T follicular helper cell (primary cell): ENCODE measurements around the gene MOB3A.
"Not testable (repeated sequence)": the region's sequence is repeated elsewhere in the genome, so short reads cannot be mapped to it uniquely, and the experiment has no call there.

Source experiments
- DNase-seq: peaks from one replicate; pipeline ENCODE4 v3.0.0-alpha.2; 2020; ENCODE audit warnings: low read depth
- total RNA-seq, 2 experiments: gene quantifications; one replicate each; lab custom pipeline; 2026; lab: John Stamatoyannopoulos, UW

The MOB3A gene
- total RNA-seq: 54.9 to 81.6 reads per million in 2 experiments

DNA sequence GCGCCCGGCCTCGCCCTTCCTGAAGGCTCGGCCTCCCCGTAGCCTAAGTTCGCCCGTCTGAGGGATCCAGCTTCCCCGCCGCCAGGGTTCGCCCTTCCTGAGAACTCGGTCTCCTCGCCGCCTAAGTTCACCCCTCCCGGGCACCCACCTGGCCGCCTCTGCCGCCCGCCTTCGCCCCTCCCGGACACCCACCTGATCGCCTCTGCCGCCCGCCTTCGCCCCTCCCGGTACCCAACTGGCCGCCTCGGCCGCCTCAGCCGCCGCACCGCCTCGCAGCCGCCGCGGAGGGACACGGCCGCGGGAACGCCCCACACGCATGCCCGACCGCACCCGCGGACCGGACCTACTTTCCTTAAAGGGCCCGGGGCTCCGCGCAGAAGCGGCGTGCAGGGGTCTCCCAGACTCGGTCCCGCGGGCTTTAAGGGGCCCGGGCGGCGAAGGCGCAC is at the start of gene MOB3A:
Gene MOB3A (minus strand): TSS at position 293 of the 446 bp plus-strand sequence. CDS start 17,766 bp downstream, outside the sequence.
- peak; percentile 78 for DNase-seq

DNA sequence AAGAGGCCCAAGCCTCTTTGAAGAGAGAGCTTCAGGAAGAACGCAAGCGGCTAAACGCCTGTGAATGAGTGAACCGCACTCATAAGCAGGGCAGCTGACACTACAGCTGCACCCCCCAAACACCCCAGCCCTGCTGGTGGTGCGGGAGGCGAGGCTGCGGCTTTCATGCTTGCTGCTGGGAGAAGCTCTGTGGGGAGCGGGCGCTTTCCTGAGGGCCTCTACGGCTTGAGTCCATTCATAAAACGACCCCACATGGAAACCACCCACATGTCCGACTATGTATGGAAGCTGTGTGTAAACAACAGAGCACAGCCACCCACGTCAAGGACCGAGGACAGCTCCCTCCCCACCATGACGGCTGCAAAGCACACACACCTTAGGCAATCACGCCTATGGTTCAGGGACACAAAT is 49.7 kb upstream of the MOB3A start:
- DNase-seq: no peak

DNA sequence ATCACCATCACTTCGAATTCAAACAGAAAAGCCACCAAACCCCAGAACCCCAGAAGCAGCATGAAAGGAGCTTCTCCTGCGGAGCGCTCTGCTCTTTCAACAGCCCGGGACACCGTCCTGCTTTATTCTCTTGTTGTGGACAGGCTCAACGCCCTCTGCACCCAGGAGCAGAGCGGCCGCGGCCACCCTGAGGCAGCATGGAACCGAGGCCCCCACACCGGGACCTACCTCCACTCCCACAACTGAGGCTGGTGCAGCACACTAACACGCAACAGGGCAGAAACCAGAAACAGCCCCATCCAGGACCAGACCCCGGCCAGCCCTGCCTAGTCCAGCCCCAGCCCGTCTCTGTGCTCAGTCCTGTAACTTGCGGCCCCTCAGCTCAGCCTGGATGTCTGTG is 48.1 kb upstream of the MOB3A start:
- no peak for DNase-seq

DNA sequence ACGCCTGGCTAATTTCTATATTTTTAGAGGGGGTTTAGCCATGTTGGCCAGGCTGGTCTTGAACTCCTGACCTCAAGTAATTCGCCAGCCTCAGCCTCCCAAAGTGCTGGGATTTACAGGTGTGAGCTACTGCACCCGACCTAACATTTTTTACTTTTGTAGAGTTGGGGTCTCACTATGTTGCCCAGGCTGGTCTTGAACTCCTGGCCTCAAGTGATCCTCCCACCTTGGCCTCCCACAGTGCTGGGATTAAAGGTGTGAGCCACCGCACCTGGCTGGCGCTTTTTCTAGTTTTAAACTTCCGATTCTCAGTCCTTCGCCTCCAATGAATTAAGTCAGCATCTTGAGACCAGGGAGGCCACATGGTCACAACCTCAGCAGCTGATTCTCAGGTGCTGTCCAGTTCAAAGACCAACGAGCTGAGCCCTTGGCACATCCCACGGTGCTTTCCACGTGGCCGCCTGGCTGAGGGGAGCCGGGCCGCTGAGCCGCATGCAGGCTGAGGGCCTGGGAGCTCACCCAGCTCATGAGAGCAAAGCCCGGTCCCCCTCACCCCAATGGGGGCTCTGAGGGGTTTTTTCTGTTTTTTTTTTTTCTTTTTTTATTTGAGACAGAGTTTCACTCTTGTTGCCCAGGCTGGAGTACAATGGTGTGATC is 46.2 kb upstream of the MOB3A start:
- no peak for DNase-seq

DNA sequence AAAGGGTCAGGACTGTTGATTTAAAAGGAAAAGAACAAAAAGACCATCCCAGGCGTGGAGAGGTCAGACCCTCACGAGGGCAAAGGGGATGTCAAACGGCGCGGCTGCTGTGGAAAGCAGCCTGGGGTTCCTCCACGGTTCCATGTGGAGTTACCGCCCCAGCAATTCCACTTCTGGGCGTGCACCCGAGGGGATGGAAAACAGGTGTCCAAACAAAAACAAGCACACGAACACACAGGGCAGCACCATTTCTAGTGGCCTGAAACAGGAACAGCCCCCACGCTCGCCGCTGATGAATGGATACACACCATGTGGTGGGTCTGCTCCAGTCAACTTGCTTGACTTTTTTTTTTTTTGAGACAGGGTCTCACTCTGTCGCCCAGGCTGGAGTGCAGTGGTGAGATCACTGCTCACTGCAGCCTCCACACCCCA is 44.0 kb upstream of the MOB3A start:
- no peak for DNase-seq

DNA sequence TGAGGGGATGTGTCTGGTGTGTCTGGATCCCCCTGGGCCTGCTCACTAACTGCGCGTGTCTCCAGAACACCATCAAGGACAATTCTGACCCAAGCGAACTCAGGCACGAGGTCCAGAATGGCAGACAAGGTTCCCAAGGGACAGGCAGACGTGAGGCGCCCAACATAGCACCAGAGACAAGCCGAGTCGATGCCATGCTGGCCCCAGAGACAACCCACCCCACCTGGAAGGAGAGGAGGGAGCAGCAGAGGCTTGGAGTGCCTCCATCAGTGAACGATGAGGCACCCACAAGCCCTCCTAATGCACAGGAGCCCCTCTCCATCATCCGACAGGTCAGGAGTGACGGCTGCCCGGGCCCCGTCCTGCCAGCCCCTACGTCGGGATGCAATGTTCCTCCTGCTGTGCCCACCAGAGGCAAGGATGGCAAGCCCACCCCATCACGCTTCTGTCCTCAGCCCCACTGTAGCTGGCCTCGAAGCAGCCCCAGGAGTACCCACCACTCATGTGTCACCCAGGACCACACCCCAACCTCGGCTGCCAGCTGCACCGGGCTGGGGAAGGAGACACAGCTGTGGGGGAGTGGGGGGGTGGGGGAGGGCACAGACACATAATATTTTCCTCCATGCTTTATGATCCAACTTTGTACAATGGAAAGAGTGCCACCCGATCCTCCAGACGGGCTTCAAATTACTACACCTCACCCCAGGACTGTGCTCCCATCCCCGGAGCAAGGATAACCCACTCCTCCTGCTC is 43.4 kb upstream of the MOB3A start:
- no peak for DNase-seq

DNA sequence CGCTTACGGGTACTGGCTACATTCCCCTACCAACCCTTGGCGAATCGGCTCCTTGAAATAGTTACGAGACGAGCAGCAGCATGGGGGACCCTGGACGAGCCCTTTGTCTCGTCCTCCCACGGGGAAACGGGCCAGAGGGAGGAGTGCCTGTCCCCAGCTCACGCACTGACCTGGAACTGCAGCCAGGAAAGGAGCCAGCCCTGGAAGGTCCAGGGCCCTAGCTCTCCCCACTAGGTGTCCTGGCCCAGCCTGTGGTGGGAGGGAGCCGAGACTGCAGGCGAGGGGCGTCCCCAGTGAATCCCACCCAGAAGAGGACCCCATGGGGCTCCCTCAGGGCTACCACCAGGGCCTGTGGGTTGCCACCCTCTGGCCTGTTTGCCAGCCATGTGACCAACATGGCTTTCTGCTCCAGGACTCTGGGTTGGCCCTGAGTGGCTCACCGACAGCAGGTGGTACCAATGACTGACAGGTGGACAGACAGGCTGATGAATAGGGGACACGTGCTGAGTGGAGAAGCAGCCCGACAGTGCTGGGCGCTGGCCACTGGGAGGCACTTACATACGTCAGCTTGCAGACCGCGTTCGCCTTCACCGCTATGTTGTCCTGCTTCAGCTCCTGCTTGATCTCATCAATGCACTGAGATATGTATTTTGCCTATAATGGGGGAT is 42.1 kb upstream of the MOB3A start:
- no peak for DNase-seq

DNA sequence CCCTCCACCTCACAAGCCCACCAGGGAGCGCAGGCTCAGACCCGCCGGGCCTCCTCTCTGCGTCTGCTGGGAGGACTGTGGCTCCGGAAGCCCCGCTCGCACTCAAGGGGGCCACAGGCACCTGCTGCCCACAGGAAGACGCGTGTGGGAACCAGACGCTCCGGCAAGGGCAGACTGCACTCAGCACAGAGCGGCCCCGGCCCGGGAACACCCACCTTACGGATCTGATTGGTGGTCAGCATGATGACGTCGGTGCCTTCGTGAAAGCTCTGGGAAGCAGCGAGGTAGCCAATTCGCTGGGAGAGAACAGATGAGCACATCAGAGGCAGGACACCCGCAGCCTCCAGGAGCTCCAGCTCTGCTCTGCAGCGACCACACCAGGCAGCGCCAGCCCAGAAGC is 40.7 kb upstream of the MOB3A start:
- no peak for DNase-seq

DNA sequence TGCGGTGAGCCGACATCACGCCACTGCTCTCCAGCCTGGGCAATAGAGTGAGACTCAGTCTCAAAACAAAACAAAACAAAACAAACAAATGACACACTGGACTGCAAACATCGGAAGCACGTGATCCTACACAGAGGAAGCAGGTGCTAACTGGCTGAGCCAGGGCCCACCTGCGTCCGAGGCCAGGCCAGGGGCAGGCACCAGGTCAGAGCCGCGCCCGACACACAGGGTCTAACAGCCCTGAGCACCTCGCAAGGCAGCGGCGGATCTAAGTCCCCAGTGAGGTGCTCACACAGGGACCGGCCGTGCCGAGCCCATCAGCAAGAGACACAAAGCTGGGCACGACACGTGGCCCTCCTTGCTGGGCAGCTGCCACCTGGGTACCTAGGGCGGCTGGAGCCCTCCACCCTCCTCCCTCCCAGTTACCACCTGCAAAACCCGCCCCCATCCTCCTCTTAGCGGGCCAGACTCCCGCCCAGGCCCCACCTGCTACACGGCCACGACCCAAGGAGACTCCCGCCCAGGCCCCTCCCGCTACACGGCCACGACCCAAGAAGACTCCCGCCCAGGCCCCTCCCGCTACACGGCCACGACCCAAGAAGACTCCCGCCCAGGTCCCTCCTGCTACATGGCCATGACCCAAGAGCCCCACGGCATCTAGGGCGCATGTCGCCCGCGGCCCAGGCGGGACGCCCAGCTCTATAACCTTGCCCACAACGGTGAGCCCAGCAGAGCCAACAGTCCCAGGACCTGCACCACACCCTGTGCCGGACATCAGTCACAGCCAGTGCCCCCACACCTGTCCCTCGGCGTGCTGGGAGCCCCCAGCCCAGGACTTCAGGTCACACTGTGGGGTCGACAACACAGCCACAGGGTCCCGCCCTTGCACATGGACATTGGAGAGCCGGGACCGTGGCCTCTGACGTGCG is 39.6 kb upstream of the MOB3A start:
- no peak for DNase-seq

DNA sequence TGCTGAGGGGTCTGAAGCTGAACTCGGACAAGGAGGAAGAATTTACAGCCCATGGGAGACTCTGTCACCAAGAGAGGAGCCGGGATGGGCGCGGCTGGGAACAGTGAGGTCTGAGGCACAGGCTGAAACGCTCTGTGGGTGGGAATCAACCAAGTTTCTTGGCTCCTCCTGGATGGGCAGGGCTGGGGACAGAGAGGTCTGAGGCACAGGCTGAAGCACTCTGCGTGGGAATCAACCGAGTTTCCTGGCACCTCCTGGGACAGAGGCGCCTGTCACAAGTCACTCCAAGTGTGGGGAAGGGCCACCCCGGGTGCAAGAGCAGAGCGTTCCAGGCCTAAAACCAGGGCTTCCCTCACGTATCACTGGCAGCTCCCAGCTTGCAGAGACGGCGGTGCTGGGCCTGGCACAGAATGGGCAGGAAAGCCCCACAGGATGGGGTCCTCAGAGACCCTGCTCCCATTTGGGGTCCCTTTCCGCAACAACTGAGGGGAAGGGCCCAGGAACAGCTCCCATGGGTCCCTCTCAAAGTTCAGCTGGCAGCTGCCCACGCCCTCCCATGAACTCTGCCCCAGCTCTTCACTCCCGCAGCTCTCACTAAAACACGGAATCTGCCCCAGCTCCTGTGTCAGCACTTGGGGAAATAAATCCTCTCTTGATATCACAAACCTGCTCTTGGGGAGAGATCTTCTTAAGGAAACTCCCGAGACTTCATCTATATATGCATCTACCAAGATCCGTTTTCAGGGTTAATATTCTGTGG is 36.8 kb upstream of the MOB3A start:
- DNase-seq: no peak

DNA sequence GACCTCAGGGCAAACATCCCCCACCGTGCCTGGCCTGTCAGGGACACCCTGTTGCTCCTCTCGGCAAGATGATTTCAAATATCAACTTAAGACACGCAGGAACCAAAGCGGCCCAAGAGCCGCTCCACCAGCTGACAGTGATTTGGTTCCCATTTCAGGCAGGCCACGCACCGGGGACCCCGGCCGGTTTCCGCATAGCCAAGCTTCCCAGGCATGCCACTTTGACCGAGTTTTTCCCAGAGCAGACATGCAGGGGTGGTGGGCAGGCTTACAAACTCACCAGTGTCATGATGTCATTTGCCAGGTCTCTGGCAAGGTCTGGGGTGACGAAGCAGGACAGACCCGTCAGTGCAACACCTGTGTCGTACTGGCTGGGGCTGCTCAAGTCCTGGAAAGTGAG is 36.1 kb upstream of the MOB3A start:
- DNase-seq: no peak

DNA sequence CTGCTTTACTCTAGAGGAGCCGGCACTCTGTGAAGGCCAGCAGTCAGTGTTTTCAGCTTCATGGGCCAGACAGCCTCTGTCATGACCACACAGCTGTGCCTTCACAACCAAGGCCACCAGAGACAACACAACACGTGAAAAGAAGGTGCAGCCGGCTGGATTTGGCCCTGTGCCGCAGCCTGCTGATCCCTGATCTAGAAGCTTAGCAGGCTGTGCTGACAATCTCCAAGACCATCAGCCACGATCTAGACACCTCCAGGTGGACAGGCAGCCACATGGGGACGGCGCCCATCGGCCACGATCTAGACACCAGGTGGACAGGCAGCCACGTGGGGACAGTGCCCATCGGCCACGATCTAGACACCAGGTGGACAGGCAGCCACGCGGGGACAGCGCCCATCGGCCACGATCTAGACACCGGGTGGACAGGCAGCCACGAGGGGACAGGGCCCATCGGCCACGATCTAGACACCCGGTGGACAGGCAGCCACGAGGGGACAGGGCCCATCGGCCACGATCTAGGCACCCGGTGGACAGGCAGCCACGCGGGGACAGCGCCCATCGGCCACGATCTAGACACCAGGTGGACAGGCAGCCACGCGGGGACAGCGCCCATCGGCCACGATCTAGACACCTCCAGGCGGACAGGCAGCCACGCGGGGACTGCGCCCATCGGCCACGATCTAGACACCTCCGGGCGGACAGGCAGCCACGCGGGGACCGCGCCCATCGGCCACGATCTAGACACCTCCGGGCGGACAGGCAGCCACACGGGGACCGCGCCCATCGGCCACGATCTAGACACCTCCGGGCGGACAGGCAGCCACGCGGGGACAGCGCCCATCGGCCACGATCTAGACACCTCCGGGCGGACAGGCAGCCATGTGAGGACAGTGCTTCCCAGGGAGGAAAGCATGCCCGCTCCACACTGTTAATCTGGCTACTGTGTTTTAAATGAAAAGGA is 35.2 kb upstream of the MOB3A start:
- DNase-seq: not testable (repeated sequence)

DNA sequence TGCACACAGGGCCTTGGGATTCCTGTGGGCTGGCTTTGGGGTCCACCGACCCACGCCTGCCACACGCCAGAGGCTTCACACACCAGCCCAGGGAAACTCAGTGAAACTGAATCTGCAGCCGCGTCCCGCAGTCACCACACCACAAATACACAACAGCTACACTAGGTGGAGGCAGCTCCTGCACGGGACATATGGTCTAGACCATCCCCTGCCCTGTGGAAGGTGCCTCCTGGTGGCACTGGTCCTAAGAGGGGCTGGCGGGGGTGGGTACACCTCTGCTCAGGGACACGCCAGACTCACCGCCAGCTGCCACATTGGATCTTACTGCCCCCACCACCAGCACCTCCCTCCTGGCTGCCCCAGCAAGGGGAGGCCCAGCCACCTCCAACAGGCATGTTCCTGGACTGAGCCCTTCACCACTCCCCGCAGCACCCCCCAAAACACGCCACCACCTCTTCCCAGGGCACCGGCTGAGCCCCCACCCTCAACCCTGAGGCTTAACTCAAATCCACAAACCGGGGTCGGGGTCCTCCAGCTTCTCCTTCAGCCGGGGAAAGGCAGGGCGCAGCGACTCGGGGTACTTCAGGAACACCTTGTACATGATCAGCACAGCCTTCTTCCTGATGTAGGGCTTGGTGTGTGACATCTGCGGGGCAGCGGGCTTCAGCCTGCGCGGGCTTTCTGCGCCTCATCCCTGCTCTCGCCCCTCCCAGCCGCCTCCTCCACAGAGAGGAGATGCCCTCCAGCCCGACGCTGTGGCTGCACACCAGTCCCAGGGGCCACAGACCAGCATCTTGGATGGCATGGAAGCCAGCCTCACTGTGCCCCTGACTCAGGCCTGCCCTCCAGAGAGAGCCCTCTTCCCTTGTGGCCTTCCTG is 34.0 kb upstream of the MOB3A start:
- no peak for DNase-seq

DNA sequence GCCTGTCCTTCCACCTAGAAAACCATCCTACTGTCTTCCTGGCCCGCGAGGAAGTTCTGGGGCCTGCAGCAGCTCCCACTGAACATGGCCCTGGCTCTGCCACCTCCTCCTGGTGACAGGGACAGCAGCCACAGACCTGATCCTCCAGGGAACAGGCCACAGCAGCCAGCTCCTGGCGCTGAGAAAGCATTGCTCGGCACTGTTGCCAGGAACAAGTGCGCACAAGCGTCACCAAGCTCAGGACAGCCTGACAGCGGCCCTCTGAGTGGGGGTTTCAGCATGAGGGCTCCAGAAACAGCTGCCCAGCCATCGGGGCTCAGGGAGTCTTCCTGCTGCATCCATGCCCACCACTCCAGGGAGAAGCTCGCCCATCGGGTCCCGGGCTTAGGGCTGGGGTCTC is 33.4 kb upstream of the MOB3A start:
- no peak for DNase-seq

DNA sequence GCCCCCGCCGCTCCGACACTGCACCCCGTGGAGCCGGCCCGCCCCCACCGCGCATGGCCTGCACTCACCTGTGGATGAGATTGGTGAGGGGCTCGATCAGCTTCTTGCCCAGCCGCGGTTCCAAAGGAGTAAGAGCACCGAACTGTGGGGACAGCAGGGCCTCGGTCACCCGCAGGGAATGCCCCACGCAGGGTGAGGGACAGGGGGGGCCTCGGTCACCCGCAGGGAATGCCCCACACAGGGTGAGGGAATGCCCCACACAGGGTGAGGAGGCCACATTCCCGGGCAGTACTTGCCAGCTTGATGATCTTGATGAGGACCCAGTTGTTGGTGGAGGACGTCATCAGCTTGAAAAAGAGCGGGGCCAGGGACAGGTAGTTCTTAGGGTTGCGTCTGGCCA is 32.9 kb upstream of the MOB3A start:
- no peak for DNase-seq

DNA sequence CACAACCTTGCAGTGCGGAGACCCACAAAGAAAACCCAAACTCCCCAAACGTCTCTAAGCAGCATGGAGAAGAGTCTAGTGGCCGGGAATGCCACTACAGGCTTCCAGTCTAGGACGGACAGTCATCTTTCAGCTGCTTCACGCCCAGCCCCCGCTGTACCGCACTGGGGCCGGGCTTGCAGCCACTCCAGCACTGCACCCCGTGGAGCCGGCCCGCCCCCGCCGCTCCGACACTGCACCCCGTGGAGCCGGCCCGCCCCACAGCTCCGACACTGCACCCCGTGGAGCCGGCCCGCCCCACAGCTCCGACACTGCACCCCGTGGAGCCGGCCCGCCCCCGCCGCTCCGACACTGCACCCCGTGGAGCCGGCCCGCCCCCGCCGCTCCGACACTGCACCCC is 32.1 kb upstream of the MOB3A start:
- not testable (repeated sequence) for DNase-seq

DNA sequence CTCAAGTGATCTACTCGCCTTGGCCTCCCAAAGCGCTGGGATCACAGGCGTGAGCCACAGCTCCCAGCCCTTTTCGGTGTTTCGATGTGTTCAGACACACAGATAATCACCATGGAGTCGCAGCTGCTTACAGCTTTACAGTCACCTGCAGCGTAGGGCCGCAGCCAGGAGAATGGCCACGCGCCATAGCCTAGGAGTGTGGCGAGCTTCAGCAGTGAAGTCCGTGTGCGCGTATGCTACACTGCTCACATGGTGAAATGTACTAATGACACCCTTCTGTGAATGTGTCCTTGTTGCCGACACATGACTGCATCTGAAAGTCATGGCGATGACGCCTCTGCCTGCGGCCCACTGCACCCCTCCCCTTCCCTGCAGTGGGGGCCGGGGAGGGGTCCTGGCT is 31.6 kb upstream of the MOB3A start:
- no peak for DNase-seq

DNA sequence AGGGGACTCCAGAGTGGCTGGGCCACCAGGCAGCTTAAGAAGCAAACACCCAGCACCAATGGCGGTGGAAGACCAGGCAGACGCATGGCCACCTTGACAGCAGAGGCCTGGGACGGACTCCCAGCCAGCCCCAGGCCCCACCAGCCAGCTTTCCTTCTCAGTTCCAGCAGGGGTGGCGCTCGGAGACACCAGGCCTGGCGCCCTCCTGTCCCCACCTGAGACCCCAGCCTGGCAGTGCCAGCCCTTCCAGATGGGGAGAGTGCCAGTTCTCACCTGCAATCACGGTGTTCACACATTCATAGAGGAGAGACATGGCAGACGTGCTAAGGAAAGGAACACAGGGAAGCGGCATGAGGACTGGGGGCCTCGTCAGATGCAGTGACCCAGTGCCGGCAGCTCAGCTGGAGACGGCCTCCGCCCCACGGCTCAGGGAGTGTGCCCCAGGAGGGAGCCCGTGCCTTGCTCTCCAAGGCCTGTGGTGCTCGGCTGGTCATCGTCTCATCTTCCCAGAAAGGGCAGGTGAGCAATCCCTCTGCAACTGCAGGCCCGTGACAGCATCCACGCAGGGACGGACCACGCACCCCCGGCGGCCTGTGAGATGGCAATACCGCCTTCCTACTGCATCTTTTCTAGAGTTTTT is 30.9 kb upstream of the MOB3A start:
- no peak for DNase-seq
